Adrenal gland (tissue), 12 donors: Measurements from ENCODE around the gene CAMK1. TPM values are rescaled to one million over a fixed set of nuclear protein-coding genes. Genes with fewer than 3 reads are reported as not detected.
A peak's percentile ranks its signal among the peaks of the same experiment; 100 is the strongest.

ENCODE experiments used
- DNase-seq, 7 donors: peaks; one replicate each; pipeline ENCODE4 v3.0.0-alpha.2; 2019 to 2020
- H3K27ac ChIP-seq, 5 donors: fragments of 200-600 bp; sonication (generic) in 4 of 5; 1 replicate in 3 of 5; 2 replicates in 2 of 5; pipeline versions ENCODE4 v1.5.1 to v1.8.0; 2016 to 2020; ENCODE audit warnings: mild to moderate bottlenecking in 1 of 5
- H3K27me3 ChIP-seq: fragments of 200-600 bp; 2 replicates; pipeline ENCODE4 v1.8.0; 2021
- H3K36me3 ChIP-seq, 2 donors: fragments of 200-600 bp; replicated peaks in 1 of 2; 1 replicate in 1 of 2; 2 replicates in 1 of 2; pipeline versions ENCODE4 v1.5.1 to v1.8.0; 2018 to 2022
- H3K4me1 ChIP-seq, 2 donors: fragments of 200-600 bp; replicated peaks in 1 of 2; 1 replicate in 1 of 2; 2 replicates in 1 of 2; pipeline versions ENCODE4 v1.5.1 to v1.8.0; 2018 to 2021
- H3K4me3 ChIP-seq, 4 donors: fragments of 200-600 bp; sonication (generic) in 3 of 4; one replicate each; pipeline ENCODE4 v1.5.1; 2016 to 2018
- H3K9me3 ChIP-seq, 3 donors: fragments of 200-600 bp; sonication (generic) in 1 of 3; replicated peaks in 1 of 3; 1 replicate in 2 of 3; 2 replicates in 1 of 3; pipeline versions ENCODE4 v1.5.1 to v1.8.0; 2016 to 2021
- POLR2A ChIP-seq, 2 donors: fragments of 450-650 bp; IDR thresholded peaks; one replicate each; pipeline ENCODE4 v1.6.1; 2017; ENCODE audit warnings: antibody characterized with exemption in 2 of 2, mild to moderate bottlenecking in 2 of 2, moderate library complexity in 1 of 2
- WGBS, 4 donors: extraction: QIAGEN DNeasy Blood & Tissue Kit in 2 of 4; methylation state at CpG; one replicate each; pipeline versions ENCODE4 v1.1.5 to v1.1.7; 2013 to 2017; 5-methylcytosine and 5-hydroxymethylcytosine counted together
- intact Hi-C, 2 donors: fragments of 100-400 bp; cut with DNase I; formaldehyde crosslinking; loops; one replicate each; pipeline versions ENCODE4 v1.14.1 to v1.15.0; 2022 to 2023
- polyA plus RNA-seq, 3 donors: library from polyadenylated mRNA; stranded (reverse); fragments of 200-250 nt in 2 of 3; fragments of 350-450 nt in 1 of 3; fragmentation: Illumina TruSeq in 1 of 3; extraction: RNeasy Lipid Tissue Mini Kit (QIAGEN cat#74804) in 1 of 3; gene quantifications; one replicate each; pipeline ENCODE4 v1.2.3, GENCODE V29; 2013 to 2014
- total RNA-seq, 9 donors: library from RNA; depleted of rRNA in 4 of 9; stranded (reverse); fragments of >200 nt in 4 of 9; fragments of 120-200 nt in 1 of 9; fragmentation: NEBNext Ultra II Directional in 1 of 9; extraction: Animal tissue kit (Norgen Biotek cat#: 25700) in 1 of 9; gene quantifications; one replicate each; pipeline versions ENCODE4 v1.1.0 to v1.2.4, GENCODE V29; 2013 to 2023
- TF ChIP-seq, protein P1 (sequence below), 6 experiments: fragments of 450-650 bp in 4 of 6; fragments of 200-600 bp in 2 of 6; sonication (generic) in 1 of 6; IDR thresholded peaks; 1 replicate in 5 of 6; 2 replicates in 1 of 6; pipeline versions ENCODE4 v1.5.1 to v1.8.0; 2016 to 2021; ENCODE audit warnings: antibody characterized with exemption in 6 of 6, mild to moderate bottlenecking in 2 of 6, moderate library complexity in 1 of 6
- donor health status: healthy with polysubstance abuse.
- donor health status: Bipolar disorder and iron deficiency.
- donor health status: DM: yes; HTN: yes; CAD: no.
- donor health status: DM: no; HTN: no; CAD: no.
- donor health status: DM: no; HTN: no; CAD: no.
- donor health status: DM: yes; HTN: yes; CAD: no.

CAMK1 gene
- total and polyA plus RNA-seq, 12 donors, result 12.7 to 281 (median 176) TPM

- Histone ChIP-seq H3K36me3 (peaks cover 0 to 28% of the 10 kb centered on the region in 2 donors), H3K4me3 (no peak overlapping the region), H3K9me3 (no peaks in the 10 kb centered on the region), H3K4me1 (peaks cover 32 to 67% of the 10 kb centered on the region in 2 donors), H3K27me3 (no peaks in the 10 kb centered on the region), H3K27ac (peak overlapping the region in 3 of 5 donors; percentile 39 to 73 (median 72))
- TF ChIP-seq, protein P1, sequence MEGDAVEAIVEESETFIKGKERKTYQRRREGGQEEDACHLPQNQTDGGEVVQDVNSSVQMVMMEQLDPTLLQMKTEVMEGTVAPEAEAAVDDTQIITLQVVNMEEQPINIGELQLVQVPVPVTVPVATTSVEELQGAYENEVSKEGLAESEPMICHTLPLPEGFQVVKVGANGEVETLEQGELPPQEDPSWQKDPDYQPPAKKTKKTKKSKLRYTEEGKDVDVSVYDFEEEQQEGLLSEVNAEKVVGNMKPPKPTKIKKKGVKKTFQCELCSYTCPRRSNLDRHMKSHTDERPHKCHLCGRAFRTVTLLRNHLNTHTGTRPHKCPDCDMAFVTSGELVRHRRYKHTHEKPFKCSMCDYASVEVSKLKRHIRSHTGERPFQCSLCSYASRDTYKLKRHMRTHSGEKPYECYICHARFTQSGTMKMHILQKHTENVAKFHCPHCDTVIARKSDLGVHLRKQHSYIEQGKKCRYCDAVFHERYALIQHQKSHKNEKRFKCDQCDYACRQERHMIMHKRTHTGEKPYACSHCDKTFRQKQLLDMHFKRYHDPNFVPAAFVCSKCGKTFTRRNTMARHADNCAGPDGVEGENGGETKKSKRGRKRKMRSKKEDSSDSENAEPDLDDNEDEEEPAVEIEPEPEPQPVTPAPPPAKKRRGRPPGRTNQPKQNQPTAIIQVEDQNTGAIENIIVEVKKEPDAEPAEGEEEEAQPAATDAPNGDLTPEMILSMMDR (IDR thresholded peaks at IDR 0.05), result no peak
- intact Hi-C loops, result no loop called here
- no peak for DNase-seq
- 73 to 90% (median 77%) methylated on average over 3 to 6 of the region's 6 CpGs for WGBS, 4 donors
These were observed 9.4 kb upstream of the CAMK1 start for GRCh38 chr3:9779075-9779593.

GRCh38 chr3:9778143-9779074 lies 8.7 kb upstream of the CAMK1 start:
- H3K27ac ChIP-seq, result peak overlapping the region in 3 of 5 donors; percentile 39 to 73 (median 64)
- H3K36me3 ChIP-seq, result peaks cover 0 to 21% of the 10 kb centered on the region in 2 donors
- no peaks in the 10 kb centered on the region for H3K9me3 ChIP-seq
- H3K27me3 ChIP-seq, result no peaks in the 10 kb centered on the region
- WGBS, 4 donors, result 59 to 80% (median 78%) methylated on average over 4 to 5 of the region's 5 CpGs
- DNase-seq, result peak in 5 of 7 donors; percentile 59 to 72 (median 67)
- intact Hi-C loops, result no loop called here
- H3K4me3 ChIP-seq, result no peak overlapping the region
- TF ChIP-seq POLR2A (IDR thresholded peaks at IDR 0.05), result no peak
- TF ChIP-seq, protein P1 (IDR thresholded peaks at IDR 0.05), result no peak
- H3K4me1 ChIP-seq, result peaks cover 28 to 63% of the 10 kb centered on the region in 2 donors

GRCh38 chr3:9777694-9778021 lies 7.9 kb upstream of the CAMK1 start:
- 56 to 89% (median 80%) methylated on average over 1 of the region's 1 CpG for WGBS, 4 donors
- peaks cover 28 to 63% of the 10 kb centered on the region in 2 donors for H3K4me1 ChIP-seq

More at GRCh38 chr3:9777694-9778021, 7.9 kb upstream of the CAMK1 start:
- peak overlapping the region in 3 of 5 donors; percentile 39 to 73 (median 64) for H3K27ac ChIP-seq
- H3K9me3 ChIP-seq, result no peaks in the 10 kb centered on the region
- H3K36me3 ChIP-seq, result peaks cover 0 to 15% of the 10 kb centered on the region in 2 donors
- H3K27me3 ChIP-seq, result no peaks in the 10 kb centered on the region
- no peak overlapping the region for H3K4me3 ChIP-seq
- TF ChIP-seq, protein P1 (IDR thresholded peaks at IDR 0.05), result no peak
- TF ChIP-seq POLR2A (IDR thresholded peaks at IDR 0.05), result no peak
- no peak for DNase-seq
- intact Hi-C loops, result no loop called here
